ENCODE results near the gene NCCRP1.

The NCCRP1 gene

GRCh38 chr19:39165857-39166256, 30.9 kb upstream of the NCCRP1 start:
- TF ChIP-seq CSRNP3 (CRISPR knock-in tag; IDR thresholded peaks at IDR 0.05), result no peak
- TF ChIP-seq POU6F1 (CRISPR knock-in tag; IDR thresholded peaks at IDR 0.05; ENCODE audit: borderline replicate concordance, low read depth), result no peak
- TF ChIP-seq ZFP30 (CRISPR knock-in tag; IDR thresholded peaks at IDR 0.05), result no peak
- TF ChIP-seq SNAI2 (CRISPR knock-in tag; IDR thresholded peaks at IDR 0.05), result no peak
- no peak for TF ChIP-seq PATZ1 (CRISPR knock-in tag; IDR thresholded peaks at IDR 0.05; ENCODE audit: borderline replicate concordance)
- no peak for ATAC-seq

- peak; percentile 19; the same call in 1 of the 3 replicates for ATAC-seq
- TF ChIP-seq ZNF8 (CRISPR knock-in tag; IDR thresholded peaks at IDR 0.05), result no peak
- TF ChIP-seq ARNTL (CRISPR knock-in tag; IDR thresholded peaks at IDR 0.05; ENCODE audit: borderline replicate concordance, low read depth), result no peak
- TF ChIP-seq CREB5 (CRISPR knock-in tag; IDR thresholded peaks at IDR 0.05; ENCODE audit: low read depth), result no peak
- no peak for TF ChIP-seq ZC3H10 (CRISPR knock-in tag; IDR thresholded peaks at IDR 0.05)
- no peak for TF ChIP-seq ZFP3 (CRISPR knock-in tag; IDR thresholded peaks at IDR 0.05)
- TF ChIP-seq BACH2 (CRISPR knock-in tag; IDR thresholded peaks at IDR 0.05; ENCODE audit: borderline replicate concordance), result no peak
- TF ChIP-seq SNAI2 (CRISPR knock-in tag; IDR thresholded peaks at IDR 0.05), result no peak
- TF ChIP-seq TCF4 (CRISPR knock-in tag; IDR thresholded peaks at IDR 0.05; ENCODE audit: borderline replicate concordance), result no peak
- no peak for TF ChIP-seq CSRNP3 (CRISPR knock-in tag; IDR thresholded peaks at IDR 0.05)
- TF ChIP-seq TOX (CRISPR knock-in tag; IDR thresholded peaks at IDR 0.05; ENCODE audit: borderline replicate concordance), result no peak
- TF ChIP-seq TSHZ2 (CRISPR knock-in tag; IDR thresholded peaks at IDR 0.05), result no peak
- TF ChIP-seq ZFP30 (CRISPR knock-in tag; IDR thresholded peaks at IDR 0.05), result no peak
- no peak for TF ChIP-seq PATZ1 (CRISPR knock-in tag; IDR thresholded peaks at IDR 0.05; ENCODE audit: borderline replicate concordance)
- no peak for TF ChIP-seq RARB (CRISPR knock-in tag; IDR thresholded peaks at IDR 0.05)
- TF ChIP-seq ESRRG (CRISPR knock-in tag; IDR thresholded peaks at IDR 0.05), result no peak
- TF ChIP-seq CSDC2 (CRISPR knock-in tag; IDR thresholded peaks at IDR 0.05), result no peak
- TF ChIP-seq OSR1 (CRISPR knock-in tag; IDR thresholded peaks at IDR 0.05), result no peak
Measured at GRCh38 chr19:39166571-39167391, 30.0 kb upstream of the NCCRP1 start.

Measured in SK-N-SH treated with all-trans-retinoic acid at 6 μM for 48 hours (cell line).